D341Med (cell line): ENCODE results near the gene TMA7.
"Not testable (repeated sequence)": the region's sequence is repeated elsewhere in the genome, so short reads cannot be mapped to it uniquely, and the experiment has no call there.

ENCODE experiments used
- DNase-seq: peaks from one replicate; pipeline ENCODE4 v3.0.0; 2012; ENCODE audit warnings: low spot score

The TMA7 gene

DNA sequence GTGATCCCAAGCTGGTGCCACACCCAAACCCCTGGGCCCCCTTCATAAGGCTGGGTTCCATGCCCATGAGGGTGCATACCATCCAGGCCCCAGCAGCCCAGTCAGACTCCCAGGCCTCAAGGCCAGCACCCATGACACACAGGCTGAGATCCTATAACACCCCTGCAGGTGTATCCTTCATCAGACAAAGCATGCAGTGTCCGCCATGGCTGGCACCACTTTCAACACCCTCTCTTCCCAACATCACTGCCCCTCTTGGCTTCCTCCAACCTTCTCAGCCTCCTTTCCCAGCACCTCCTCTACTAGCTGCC, 3.6 kb upstream of the TMA7 start:
- no peak for DNase-seq

DNA sequence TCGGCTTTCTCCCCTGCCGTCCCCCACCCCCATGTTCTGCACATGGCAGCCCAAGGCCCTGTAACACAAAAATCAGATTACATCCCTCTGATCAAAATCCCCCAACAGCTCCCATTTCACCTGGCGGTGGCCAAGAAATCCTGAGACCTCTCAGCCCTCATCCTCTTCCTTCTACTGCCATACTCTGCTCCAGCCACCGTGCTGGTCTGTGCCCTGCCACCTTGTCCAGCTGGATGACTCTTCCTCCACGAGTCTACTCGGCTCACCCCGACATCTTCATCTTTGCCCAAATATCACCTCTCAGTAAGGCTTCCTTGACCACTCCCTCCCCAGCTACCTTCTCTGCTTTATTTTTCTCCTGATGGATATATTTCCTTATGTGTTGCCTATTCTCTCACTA, 3.2 kb upstream of the TMA7 start:
- DNase-seq = no peak

GRCh38 chr3:48437812-48438211, 2.2 kb upstream of the TMA7 start:
- DNase-seq = no peak

DNA sequence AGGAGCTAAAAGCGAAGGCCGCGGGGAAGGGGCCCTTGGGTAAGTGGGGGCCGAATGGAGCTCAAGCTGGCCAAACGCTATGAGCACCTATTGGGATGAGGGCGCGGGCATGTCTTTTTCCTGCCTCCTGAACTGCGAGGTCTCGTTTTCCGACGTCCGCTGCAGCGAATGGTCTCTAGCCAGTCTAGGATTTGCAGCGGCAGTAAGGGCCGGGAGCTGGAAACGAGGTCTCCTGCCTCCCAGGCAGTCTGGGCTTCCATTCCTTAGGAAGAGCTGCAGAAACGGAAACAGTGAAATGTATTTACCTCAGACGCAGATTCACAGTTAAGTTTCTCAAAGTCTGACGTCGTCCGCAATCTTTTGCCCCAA, 517 bp downstream of the TMA7 start:
- no peak for DNase-seq

DNA sequence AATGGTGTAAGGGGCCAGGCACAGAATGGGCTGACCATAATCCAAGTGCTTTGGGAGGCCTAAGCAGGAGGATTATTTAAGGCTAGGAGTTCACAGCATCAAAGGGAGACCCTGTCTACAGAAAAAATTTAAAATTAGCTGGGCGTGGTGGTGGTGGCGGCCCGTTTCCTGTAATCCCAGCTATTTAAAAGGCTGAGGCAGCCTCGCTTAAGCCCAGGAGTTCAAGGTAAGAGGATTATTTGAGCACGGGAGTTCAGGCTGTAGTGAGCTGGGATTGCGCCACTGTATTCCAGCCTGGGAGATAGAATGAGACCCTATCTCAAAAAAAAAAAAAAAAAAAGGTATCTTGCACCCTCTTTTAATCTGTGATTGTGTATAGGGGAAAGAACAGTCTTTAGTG, 1.9 kb downstream of the TMA7 start:
- DNase-seq = no peak

DNA sequence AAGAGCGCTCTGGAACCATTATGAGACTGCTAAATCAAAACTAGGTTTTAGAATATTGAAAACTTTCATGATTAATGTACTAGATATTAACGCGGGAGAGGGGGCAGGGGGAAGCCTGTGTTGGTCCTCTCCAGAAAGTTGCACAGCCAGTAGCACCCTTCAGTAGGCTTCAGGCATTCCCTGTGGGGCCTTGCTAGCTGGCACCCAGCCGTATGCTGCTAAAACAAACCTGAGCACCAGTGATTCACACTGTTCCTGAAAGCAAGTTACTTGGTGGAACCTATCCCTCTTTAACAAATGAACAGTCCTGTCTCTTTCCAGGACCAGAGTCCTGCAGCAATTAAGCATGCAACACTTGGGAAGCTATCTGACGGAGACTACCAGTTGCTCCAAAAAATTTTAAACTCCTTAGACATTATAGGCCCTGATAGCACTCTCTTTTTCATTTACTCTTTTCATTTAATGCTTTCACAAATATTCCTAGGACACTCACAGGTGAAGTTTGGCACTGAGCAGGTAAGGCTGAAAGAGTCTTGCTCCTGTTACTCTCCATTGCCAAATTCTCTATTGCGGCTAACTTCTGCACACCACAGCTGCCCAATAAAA, 5.3 kb downstream of the TMA7 start:
- DNase-seq = no peak

DNA sequence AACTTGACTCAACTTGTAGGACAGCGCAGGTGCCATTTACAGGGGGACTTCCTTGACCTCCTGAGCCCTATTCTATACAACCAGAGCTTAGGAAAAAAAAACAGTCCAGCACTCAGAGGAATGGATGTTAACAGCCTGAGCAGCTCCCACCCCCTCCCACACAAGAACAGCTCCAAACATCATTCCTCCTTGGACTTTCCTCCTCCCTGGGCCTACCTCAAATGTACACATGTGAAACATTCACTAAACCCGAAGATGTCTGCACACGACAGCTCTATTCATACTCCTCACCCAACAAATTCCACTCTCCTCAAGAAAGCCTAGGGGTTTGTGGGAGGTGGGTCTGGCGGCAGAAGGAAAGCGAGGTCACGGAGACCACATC, 6.0 kb downstream of the TMA7 start:
- DNase-seq = no peak

DNA sequence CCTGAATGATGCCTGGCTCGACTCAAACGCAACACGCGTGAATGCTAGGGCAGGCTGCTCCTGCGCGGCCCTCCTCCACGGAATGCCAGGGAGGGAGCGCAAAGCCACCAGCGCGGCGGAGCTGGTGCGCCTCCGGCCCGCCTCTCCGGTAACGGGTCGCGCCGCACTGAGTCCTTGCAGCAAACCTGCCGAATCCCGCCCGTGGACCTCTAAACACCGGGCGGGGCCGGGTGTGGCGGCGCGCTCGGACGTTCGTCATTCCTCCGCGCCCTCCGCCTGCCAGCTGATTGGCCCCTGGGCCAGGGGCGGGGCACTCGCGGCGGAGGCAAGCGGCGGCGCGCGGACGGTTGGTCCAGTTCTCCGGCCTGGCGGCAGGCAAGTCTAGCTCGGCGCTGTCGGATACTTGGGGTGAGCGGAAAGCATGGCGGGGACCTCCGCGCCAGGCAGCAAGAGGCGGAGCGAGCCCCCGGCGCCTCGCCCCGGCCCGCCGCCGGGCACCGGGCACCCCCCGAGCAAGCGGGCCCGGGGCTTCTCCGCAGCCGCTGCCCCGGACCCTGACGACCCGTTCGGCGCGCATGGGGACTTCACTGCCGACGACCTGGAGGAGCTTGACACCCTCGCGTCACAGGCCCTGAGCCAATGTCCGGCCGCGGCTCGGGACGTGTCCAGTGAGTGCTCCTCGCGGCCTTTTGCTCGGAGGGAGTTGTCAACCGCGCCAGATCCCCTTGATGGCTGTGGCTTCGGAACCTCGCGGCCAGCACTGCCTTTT, 6.6 kb downstream of the TMA7 start, which contains the start of gene ATRIP:
Gene ATRIP (plus strand): TSS at position 313 of the 769 bp plus-strand sequence. CDS start 109 bp downstream, at position 422.
- peak; percentile 98 for DNase-seq

DNA sequence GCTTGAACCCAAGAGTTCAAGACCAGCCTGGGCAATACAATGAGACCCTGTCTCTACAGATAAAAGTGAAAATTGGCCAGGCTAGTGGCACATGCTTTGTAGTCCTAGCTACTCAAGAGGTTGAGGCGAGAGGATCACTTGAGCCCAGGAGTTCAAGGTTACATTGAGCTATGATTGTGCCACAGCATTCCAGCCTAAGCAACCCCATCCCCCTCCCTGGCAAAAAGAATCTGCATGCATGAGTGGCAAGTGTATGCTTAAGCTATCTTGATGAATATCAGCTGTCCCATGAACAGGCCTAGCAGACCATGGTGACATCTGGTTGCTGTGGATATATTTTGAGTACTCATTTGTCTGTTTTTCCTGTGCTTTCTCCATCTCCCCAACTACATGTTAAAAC, 11.2 kb downstream of the TMA7 start:
- no peak for DNase-seq

GRCh38 chr3:48456456-48456855, 16.4 kb downstream of the TMA7 start:
- DNase-seq = no peak

- no peak for DNase-seq
These were observed 19.3 kb downstream of the TMA7 start for GRCh38 chr3:48459331-48459730.

DNA sequence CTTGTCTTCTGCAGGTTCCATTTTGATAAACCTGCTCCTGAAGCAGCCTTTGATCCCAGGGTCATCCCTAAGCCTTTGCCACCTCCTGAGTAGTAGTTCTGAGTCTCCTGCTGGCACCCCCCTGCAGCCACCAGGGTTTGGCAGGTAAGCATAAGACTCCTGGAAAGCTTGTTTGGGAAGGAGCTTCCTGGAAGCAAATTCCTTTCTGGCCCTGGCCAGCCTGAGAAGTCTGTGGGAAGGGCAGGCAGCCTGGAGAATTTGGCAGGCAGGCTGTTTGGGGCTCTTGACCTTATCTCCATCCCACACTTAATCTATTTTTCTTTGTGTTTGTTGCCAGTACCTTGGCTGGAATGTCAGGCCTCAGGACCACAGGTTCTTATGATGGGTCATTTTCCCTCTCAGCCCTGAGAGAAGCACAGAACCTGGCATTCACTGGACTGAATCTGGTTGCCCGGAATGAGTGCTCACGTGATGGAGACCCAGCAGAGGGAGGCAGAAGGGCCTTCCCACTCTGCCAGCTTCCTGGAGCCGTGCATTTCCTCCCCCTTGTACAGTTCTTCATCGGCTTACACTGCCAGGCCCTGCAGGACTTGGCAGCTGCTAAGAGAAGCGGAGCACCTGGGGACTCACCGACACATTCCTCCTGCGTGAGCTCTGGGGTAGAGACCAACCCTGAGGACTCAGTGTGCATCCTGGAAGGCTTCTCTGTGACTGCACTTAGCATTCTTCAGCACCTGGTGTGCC, 19.9 kb downstream of the TMA7 start:
- no peak for DNase-seq

GRCh38 chr3:48460517-48460902, 20.5 kb downstream of the TMA7 start:
- no peak for DNase-seq

GRCh38 chr3:48461767-48462166, 21.7 kb downstream of the TMA7 start:
- DNase-seq = not testable (repeated sequence)

- DNase-seq = no peak
These were observed 23.6 kb downstream of the TMA7 start for GRCh38 chr3:48463703-48464102.

GRCh38 chr3:48464713-48465221, 24.7 kb downstream of the TMA7 start:
- DNase-seq = no peak

DNA sequence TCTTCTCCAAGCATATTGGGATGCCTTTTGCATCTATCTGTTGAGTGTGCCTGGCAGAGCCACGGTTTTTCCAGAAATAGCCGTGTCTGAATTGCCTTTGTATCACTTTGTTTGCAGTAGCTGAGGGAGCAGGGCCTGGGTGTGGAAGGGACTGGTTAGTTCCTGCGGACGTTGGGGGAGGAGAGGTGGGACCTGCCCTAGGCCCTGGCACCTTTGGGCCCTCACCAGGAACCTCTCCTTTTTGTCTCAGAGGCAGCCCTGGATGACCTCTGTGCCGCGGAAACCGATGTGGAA, 25.1 kb downstream of the TMA7 start:
- no peak for DNase-seq

DNA sequence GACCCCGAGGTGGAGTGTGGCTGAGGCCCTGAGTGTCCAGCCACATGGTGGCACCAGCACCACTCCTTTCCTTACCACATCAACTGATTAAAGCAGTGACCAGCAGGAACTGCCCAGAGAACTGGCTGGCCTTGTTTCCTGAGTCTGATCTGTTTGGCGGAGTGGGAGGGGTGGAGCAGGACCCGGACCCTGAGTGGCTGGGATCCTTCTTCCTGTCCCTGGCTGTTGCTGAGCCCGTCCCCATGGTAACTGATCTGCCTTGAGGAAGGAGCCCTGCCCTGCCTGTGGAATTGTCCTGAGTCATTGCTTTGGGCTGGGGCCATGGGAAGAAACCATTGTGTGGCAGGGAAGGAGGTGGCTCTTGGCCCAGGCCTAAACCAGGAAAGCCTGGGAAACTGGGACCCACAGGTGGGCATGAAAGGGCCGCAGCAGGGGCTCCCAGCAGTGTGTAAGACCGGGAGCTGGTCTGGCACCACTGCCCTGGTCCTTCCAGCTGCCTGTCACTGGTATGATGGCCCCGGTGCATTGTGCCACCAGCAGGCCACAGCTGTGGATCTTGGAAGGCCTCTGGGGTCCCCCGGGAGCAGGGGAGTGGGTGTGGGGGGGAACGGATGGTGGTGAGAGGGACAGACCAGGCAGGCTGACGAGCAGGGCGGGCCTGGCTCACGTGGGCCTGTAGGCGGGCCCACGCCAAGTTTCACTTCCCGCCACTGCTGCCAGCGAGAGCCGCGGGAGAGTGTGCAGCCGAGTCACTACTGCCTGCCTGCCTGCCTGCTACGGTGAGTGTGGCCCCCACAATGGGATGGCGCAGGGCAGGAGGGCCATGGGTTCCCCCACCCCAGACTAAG, 25.7 kb downstream of the TMA7 start:
- DNase-seq = peak; percentile 76

DNA sequence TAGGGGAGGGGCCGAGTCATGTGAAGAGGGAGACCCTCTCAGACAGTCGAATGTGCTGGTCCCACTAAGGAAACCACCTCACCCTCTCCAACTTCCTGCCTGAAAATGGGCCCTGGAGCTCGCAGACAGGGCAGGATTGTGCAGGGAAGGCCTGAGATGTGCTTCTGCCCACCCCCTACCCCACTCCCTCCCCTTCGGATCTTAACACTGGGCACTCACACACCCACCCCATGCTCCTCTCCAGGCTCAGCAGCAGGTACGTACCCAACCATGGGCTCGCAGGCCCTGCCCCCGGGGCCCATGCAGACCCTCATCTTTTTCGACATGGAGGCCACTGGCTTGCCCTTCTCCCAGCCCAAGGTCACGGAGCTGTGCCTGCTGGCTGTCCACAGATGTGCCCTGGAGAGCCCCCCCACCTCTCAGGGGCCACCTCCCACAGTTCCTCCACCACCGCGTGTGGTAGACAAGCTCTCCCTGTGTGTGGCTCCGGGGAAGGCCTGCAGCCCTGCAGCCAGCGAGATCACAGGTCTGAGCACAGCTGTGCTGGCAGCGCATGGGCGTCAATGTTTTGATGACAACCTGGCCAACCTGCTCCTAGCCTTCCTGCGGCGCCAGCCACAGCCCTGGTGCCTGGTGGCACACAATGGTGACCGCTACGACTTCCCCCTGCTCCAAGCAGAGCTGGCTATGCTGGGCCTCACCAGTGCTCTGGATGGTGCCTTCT, 26.5 kb downstream of the TMA7 start:
- DNase-seq = no peak

DNA sequence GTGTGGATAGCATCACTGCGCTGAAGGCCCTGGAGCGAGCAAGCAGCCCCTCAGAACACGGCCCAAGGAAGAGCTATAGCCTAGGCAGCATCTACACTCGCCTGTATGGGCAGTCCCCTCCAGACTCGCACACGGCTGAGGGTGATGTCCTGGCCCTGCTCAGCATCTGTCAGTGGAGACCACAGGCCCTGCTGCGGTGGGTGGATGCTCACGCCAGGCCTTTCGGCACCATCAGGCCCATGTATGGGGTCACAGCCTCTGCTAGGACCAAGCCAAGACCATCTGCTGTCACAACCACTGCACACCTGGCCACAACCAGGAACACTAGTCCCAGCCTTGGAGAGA, 27.0 kb downstream of the TMA7 start:
- no peak for DNase-seq

DNA sequence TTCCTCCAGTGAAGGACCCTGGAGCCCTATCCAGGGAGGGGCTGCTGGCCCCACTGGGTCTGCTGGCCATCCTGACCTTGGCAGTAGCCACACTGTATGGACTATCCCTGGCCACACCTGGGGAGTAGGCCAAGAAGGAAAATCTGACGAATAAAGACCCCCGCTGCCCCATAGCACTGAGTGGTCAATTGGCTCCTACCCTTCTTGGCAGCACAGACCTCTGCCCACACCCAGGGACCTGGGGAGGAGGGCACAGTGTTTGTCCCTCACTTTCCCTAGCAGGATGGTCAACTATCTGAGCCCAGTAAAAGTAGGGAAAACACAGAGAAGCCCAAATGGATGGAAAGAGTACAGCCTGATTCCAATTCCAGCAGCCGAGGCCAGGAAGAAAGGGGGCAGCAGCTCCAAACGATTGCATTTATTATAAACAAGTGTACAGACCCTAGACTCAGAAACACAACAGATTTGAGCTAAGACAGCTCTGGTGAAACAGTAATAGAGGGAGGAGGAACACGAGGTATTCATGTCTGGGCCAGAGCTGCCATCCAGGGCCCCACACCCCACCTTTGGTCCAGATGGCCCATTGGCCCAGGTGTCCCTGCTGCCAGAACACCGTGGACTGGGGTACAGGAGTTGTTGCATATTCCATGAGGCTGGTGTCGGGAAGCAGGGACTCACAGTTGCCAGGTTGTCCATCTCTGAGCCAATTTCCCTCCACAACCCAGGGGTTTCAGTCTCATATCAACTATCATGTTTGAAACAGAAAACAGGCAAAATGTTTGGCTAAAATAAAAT, 27.6 kb downstream of the TMA7 start:
- no peak for DNase-seq
